HepG2 (cell line): Measurements from ENCODE around the gene SEMA6B. TPM values are rescaled to one million over a fixed set of nuclear protein-coding genes. Genes with fewer than 3 reads are reported as not detected.
A peak's percentile ranks its signal among the peaks of the same experiment; 100 is the strongest.

Experiments
- FOXA3 ChIP-seq: IDR thresholded peaks from 2 replicates; pipeline ENCODE4 v1.6.1; 2016; ENCODE audit warnings: missing genetic modification reagents, missing compliant biosample characterization
- MYPOP ChIP-seq: sonication (generic); formaldehyde crosslinking; IDR thresholded peaks from 2 replicates; pipeline ENCODE4 v1.8.1; 2023; ENCODE audit warnings: mild to moderate bottlenecking, moderate library complexity, missing genetic modification reagents
- NFE2L1 ChIP-seq: sonication (generic); formaldehyde crosslinking; IDR thresholded peaks from 2 replicates; pipeline ENCODE4 v1.4.0; 2020; ENCODE audit warnings: missing genetic modification reagents, mild to moderate bottlenecking, borderline replicate concordance
- PAXIP1 ChIP-seq: sonication (generic); formaldehyde crosslinking; conservative IDR thresholded peaks from 2 replicates; pipeline ENCODE4 v1.4.0; 2020; ENCODE audit warnings: mild to moderate bottlenecking, missing genetic modification reagents, moderate library complexity
- PHF8 ChIP-seq: sonication (generic); formaldehyde crosslinking; IDR thresholded peaks from 2 replicates; pipeline ENCODE4 v1.5.0; 2020; ENCODE audit warnings: missing genetic modification reagents
- PPARG ChIP-seq: conservative IDR thresholded peaks from 2 replicates; pipeline ENCODE4 v1.6.1; 2016; ENCODE audit warnings: missing biosample characterization, missing genetic modification reagents
- ZBTB43 ChIP-seq: sonication (generic); formaldehyde crosslinking; conservative IDR thresholded peaks from 2 replicates; pipeline ENCODE4 v1.4.0; 2020; ENCODE audit warnings: missing genetic modification reagents
- ZNF143 ChIP-seq: sonication (generic); formaldehyde crosslinking; IDR thresholded peaks from 2 replicates; pipeline ENCODE4 v1.4.0; 2020; ENCODE audit warnings: missing genetic modification reagents
- ZNF264 ChIP-seq: sonication (generic); formaldehyde crosslinking; IDR thresholded peaks from 2 replicates; pipeline ENCODE4 v1.4.0; 2020; ENCODE audit warnings: missing genetic modification reagents
- ZNF572 ChIP-seq: sonication (generic); formaldehyde crosslinking; IDR thresholded peaks from 2 replicates; pipeline ENCODE4 v1.5.1; 2020; ENCODE audit warnings: mild to moderate bottlenecking, missing genetic modification reagents
- ZNF703 ChIP-seq: sonication (generic); formaldehyde crosslinking; IDR thresholded peaks from 2 replicates; pipeline ENCODE4 v1.5.1; 2020; ENCODE audit warnings: missing genetic modification reagents, mild to moderate bottlenecking, moderate library complexity, borderline replicate concordance
- polyA plus RNA-seq, 8 experiments: library from polyadenylated mRNA; depleted of rRNA in 3 of 8; stranded (reverse) in 7 of 8; unstranded in 1 of 8; fragments of >200 nt; fragmentation: Illumina TruSeq in 4 of 8; extraction: Trizol in 4 of 8; gene quantifications; 2 replicates each; pipeline versions ENCODE4 v1.2.1 to v1.2.3, GENCODE V29; 2011 to 2016; ENCODE audit warnings: low read depth in 4 of 8, missing spikeins in 1 of 8, mixed read lengths in 1 of 8; ENCODE audit not compliant: insufficient read depth in 1 of 8
- total RNA-seq, 5 experiments: library from RNA; depleted of rRNA; stranded (reverse); fragments of >200 nt; fragmentation: Illumina TruSeq; extraction: Trizol; gene quantifications; 2 replicates each; pipeline ENCODE4 v1.2.3, GENCODE V29; 2016; ENCODE audit warnings: low read depth in 1 of 5
- TF ChIP-seq, protein P1 (sequence below): sonication (generic); formaldehyde crosslinking; IDR thresholded peaks from 2 replicates; pipeline ENCODE4 v1.8.0; 2022; ENCODE audit warnings: mild to moderate bottlenecking, missing genetic modification reagents
- TF ChIP-seq, protein P2 (sequence below): sonication (generic); formaldehyde crosslinking; IDR thresholded peaks from 2 replicates; pipeline ENCODE4 v1.4.0; 2020; ENCODE audit warnings: mild to moderate bottlenecking, missing genetic modification reagents
- TF ChIP-seq, protein P3 (sequence below): sonication (generic); formaldehyde crosslinking; IDR thresholded peaks from 2 replicates; pipeline ENCODE4 v1.5.1; 2020; ENCODE audit warnings: mild to moderate bottlenecking, missing genetic modification reagents, borderline replicate concordance

SEMA6B gene
- total and polyA plus RNA-seq, 2 of the 13 experiments (the other 11 are each of a cell fraction or from before 2014, with no cell fraction given): 45.5 to 67.1 TPM

GRCh38 chr19:4531562-4532165, 27.8 kb downstream of the SEMA6B start (continued):
- peak; percentile 51 for TF ChIP-seq PAXIP1 (CRISPR knock-in tag)
- TF ChIP-seq, protein P1, sequence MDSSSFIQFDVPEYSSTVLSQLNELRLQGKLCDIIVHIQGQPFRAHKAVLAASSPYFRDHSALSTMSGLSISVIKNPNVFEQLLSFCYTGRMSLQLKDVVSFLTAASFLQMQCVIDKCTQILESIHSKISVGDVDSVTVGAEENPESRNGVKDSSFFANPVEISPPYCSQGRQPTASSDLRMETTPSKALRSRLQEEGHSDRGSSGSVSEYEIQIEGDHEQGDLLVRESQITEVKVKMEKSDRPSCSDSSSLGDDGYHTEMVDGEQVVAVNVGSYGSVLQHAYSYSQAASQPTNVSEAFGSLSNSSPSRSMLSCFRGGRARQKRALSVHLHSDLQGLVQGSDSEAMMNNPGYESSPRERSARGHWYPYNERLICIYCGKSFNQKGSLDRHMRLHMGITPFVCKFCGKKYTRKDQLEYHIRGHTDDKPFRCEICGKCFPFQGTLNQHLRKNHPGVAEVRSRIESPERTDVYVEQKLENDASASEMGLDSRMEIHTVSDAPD (CRISPR knock-in tag): no peak
- no peak for TF ChIP-seq ZNF703 (CRISPR knock-in tag)
- TF ChIP-seq ZNF264 (CRISPR knock-in tag): no peak
- TF ChIP-seq ZNF572: no peak; the same call in 1 of the 2 replicates
- TF ChIP-seq MYPOP: no peak
- TF ChIP-seq ZBTB43: 0 out of 2 replicates have a peak, but pooled peaks have one; percentile 37
- TF ChIP-seq, protein P2, sequence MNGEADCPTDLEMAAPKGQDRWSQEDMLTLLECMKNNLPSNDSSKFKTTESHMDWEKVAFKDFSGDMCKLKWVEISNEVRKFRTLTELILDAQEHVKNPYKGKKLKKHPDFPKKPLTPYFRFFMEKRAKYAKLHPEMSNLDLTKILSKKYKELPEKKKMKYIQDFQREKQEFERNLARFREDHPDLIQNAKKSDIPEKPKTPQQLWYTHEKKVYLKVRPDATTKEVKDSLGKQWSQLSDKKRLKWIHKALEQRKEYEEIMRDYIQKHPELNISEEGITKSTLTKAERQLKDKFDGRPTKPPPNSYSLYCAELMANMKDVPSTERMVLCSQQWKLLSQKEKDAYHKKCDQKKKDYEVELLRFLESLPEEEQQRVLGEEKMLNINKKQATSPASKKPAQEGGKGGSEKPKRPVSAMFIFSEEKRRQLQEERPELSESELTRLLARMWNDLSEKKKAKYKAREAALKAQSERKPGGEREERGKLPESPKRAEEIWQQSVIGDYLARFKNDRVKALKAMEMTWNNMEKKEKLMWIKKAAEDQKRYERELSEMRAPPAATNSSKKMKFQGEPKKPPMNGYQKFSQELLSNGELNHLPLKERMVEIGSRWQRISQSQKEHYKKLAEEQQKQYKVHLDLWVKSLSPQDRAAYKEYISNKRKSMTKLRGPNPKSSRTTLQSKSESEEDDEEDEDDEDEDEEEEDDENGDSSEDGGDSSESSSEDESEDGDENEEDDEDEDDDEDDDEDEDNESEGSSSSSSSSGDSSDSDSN (CRISPR knock-in tag): peak; percentile 71
- TF ChIP-seq ZNF143 (CRISPR knock-in tag): no peak
- no peak for TF ChIP-seq NFE2L1 (CRISPR knock-in tag)
- 0 out of 2 replicates have a peak, but pooled peaks have one; percentile 33 for TF ChIP-seq PHF8 (CRISPR knock-in tag)
- TF ChIP-seq, protein P3, sequence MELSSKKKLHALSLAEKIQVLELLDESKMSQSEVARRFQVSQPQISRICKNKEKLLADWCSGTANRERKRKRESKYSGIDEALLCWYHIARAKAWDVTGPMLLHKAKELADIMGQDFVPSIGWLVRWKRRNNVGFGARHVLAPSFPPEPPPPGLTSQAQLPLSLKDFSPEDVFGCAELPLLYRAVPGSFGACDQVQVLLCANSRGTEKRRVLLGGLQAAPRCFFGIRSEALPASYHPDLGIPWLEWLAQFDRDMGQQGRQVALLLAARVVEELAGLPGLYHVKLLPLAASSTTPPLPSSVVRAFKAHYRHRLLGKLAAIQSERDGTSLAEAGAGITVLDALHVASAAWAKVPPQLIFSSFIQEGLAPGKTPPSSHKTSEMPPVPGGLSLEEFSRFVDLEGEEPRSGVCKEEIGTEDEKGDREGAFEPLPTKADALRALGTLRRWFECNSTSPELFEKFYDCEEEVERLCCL (CRISPR knock-in tag): no peak
- TF ChIP-seq PPARG: peak; percentile 52; the same call in 1 of the 2 replicates
- TF ChIP-seq FOXA3: peak; percentile 87
